Smooth muscle cell (in vitro differentiated cells): ENCODE results near the gene CTRB2. TPM values are rescaled to one million over a fixed set of nuclear protein-coding genes. Genes with fewer than 3 reads are reported as not detected.

ENCODE experiments used
- DNase-seq: peaks from one replicate; lab custom pipeline; 2025; ENCODE audit not compliant: unreplicated experiment; lab: John Stamatoyannopoulos, UW
- H2AFZ ChIP-seq: fragments of 200-600 bp; sonication (generic); 2 replicates; pipeline ENCODE4 v1.6.0; 2016; ENCODE audit warnings: antibody characterized with exemption, low read depth, mild to moderate bottlenecking
- H3F3A ChIP-seq: fragments of 200-600 bp; sonication (generic); 2 replicates; pipeline ENCODE4 v1.6.0; 2017; ENCODE audit warnings: antibody characterized with exemption, low read depth
- H3K27ac ChIP-seq: fragments of 200-600 bp; sonication (generic); 2 replicates; pipeline ENCODE4 v1.5.1; 2016; ENCODE audit warnings: low read depth, mild to moderate bottlenecking
- H3K27me3 ChIP-seq: fragments of 200-600 bp; sonication (generic); 2 replicates; pipeline ENCODE4 v1.6.1; 2016; ENCODE audit warnings: low read depth, mild to moderate bottlenecking
- H3K36me3 ChIP-seq: fragments of 200-600 bp; sonication (generic); 2 replicates; pipeline ENCODE4 v1.5.1; 2016; ENCODE audit warnings: low read depth
- H3K4me1 ChIP-seq: fragments of 200-600 bp; sonication (generic); 2 replicates; pipeline ENCODE4 v1.5.1; 2016; ENCODE audit warnings: low read depth
- H3K4me2 ChIP-seq: fragments of 200-600 bp; sonication (generic); 2 replicates; pipeline ENCODE4 v1.6.0; 2016; ENCODE audit warnings: mild to moderate bottlenecking
- H3K4me3 ChIP-seq: fragments of 200-600 bp; sonication (generic); 2 replicates; pipeline ENCODE4 v1.5.1; 2016; ENCODE audit warnings: mild to moderate bottlenecking
- H3K79me2 ChIP-seq: fragments of 200-600 bp; sonication (generic); 2 replicates; pipeline ENCODE4 v1.6.0; 2016; ENCODE audit warnings: low read depth, mild to moderate bottlenecking
- H3K9ac ChIP-seq: fragments of 200-600 bp; sonication (generic); 2 replicates; pipeline ENCODE4 v1.6.0; 2016; ENCODE audit warnings: low read depth
- H3K9me3 ChIP-seq: fragments of 200-600 bp; sonication (generic); replicated peaks from 2 replicates; pipeline ENCODE4 v1.5.1; 2016; ENCODE audit warnings: low read depth
- H4K20me1 ChIP-seq: fragments of 200-600 bp; sonication (generic); 2 replicates; pipeline ENCODE4 v1.6.0; 2016; ENCODE audit warnings: low read depth
- CTCF ChIP-seq: fragments of 200-600 bp; sonication (generic); IDR thresholded peaks from 2 replicates; pipeline ENCODE4 v1.5.1; 2017; ENCODE audit warnings: borderline replicate concordance, mild to moderate bottlenecking, antibody characterized with exemption; ENCODE audit not compliant: insufficient read depth, poor library complexity, severe bottlenecking
- WGBS: methylation state at CpG from one replicate; pipeline ENCODE4 v1.1.7; 2016; ENCODE audit warnings: low lambda C conversion rate; 5-methylcytosine and 5-hydroxymethylcytosine counted together
- polyA plus RNA-seq: library from polyadenylated mRNA; unstranded; fragments of >200 nt; fragmentation: Nextera tagmentation; extraction: Ambion mirVana; gene quantifications from 2 replicates; pipeline ENCODE4 v1.2.1, GENCODE V29; 2016
- total RNA-seq: library from RNA; depleted of rRNA; stranded (reverse); fragments of >200 nt; gene quantifications from 2 replicates; pipeline ENCODE4 v1.2.3, GENCODE V29; 2014

Gene CTRB2
- total and polyA plus RNA-seq, 2 experiments from 2014 or later: 1.7 to 2.3 TPM

- H3K27me3 ChIP-seq: no peaks in the 10 kb centered on the region
- H3K27ac ChIP-seq: peak overlapping the region; percentile 93
- peak overlapping the region; percentile 64 for H3K9ac ChIP-seq
- 94% methylated on average over 18 of the region's 18 CpGs for WGBS
- no peak for DNase-seq
- H3K36me3 ChIP-seq: peaks cover 8% of the 10 kb centered on the region
- H3K79me2 ChIP-seq: peaks cover 92% of the 10 kb centered on the region
- peaks cover 4% of the 10 kb centered on the region for H3F3A ChIP-seq
- peaks cover 17% of the 10 kb centered on the region for H3K4me1 ChIP-seq
- no peaks in the 10 kb centered on the region for H3K9me3 ChIP-seq
- H3K4me2 ChIP-seq: peak overlapping the region; percentile 71
- H4K20me1 ChIP-seq: peaks cover 85% of the 10 kb centered on the region
- H3K4me3 ChIP-seq: no peak overlapping the region
- no peak overlapping the region for H2AFZ ChIP-seq
- no peak for TF ChIP-seq CTCF
These were observed 30.6 kb upstream of the CTRB2 start for GRCh38 chr16:75237398-75238131.

DNA sequence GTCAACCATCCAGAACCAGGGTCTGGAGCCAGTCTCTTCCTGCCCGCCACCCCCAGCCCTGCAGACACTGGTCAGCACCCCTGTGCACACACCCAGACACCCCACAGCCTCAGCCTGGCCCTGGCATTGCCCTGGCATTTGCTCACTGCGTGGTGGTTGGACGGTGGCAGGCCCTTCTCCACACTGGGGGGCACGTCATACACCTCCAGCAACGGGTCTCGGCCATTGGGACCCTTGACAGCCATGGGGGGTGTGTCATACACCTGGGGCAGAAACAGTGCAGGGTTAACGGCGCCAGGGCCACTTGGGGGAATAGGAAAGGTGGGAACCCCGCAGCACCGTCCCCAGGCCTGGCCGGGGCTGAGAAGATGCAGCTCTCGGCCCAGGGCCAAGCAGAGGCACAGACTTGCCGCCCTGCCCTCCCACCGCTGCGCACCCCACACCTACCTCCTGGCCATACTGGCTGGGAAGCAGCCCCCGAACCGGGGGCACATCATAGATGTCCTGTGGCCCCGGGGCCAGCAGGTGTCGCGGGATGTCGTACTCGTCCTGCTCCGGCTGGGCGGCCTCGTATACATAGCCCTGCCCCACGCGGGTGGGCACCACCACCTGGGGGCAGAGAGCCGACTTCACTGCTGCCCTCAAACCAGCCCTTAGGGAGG is 29.9 kb upstream of the CTRB2 start:
- Histone ChIP-seq H3K9me3 (no peaks in the 10 kb centered on the region), H3K27ac (peak overlapping the region; percentile 93), H3K79me2 (peaks cover 92% of the 10 kb centered on the region), H3K4me1 (peaks cover 17% of the 10 kb centered on the region), H3K27me3 (no peaks in the 10 kb centered on the region), H3K36me3 (peaks cover 9% of the 10 kb centered on the region), H3K4me3 (no peak overlapping the region), H2AFZ (no peak overlapping the region), H3F3A (peaks cover 7% of the 10 kb centered on the region), H3K9ac (no peak overlapping the region), H4K20me1 (peaks cover 91% of the 10 kb centered on the region), H3K4me2 (no peak overlapping the region)
- WGBS: 97% methylated on average over 28 of the region's 28 CpGs
- no peak for TF ChIP-seq CTCF
- no peak for DNase-seq

DNA sequence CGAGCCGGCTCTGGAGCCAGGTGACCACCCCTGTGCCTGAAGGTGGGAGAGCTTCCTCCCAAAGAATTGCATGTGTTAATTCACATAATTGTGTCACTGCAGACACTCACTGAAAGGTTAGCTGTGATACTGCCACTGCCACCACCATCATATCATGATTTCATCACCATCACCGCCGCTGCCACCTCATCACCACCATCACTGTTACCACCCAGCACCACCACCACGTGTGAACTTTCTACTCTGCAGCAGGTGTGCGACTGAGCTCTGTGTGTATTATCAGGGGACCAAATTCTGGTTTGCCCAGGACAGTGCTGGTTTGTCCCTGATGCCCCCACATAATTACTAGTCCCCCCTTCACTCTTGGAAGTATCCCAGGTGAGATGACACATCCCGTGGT is 29.3 kb upstream of the CTRB2 start:
- H3K36me3 ChIP-seq: peaks cover 9% of the 10 kb centered on the region
- no peak overlapping the region for H3K9ac ChIP-seq
- no peaks in the 10 kb centered on the region for H3K9me3 ChIP-seq
- 80% methylated on average over 7 of the region's 7 CpGs for WGBS
- H3F3A ChIP-seq: peaks cover 8% of the 10 kb centered on the region
- no peak for TF ChIP-seq CTCF
- H3K4me1 ChIP-seq: peaks cover 17% of the 10 kb centered on the region
- no peaks in the 10 kb centered on the region for H3K27me3 ChIP-seq
- no peak overlapping the region for H3K4me3 ChIP-seq
- H3K79me2 ChIP-seq: peaks cover 91% of the 10 kb centered on the region
- no peak overlapping the region for H2AFZ ChIP-seq
- DNase-seq: no peak
- no peak overlapping the region for H3K4me2 ChIP-seq
- H4K20me1 ChIP-seq: peaks cover 97% of the 10 kb centered on the region
- H3K27ac ChIP-seq: peak overlapping the region; percentile 93
